Daoy (cell line): ENCODE data around the gene ANAPC7. TPM values are rescaled to one million over a fixed set of nuclear protein-coding genes. Genes with fewer than 3 reads are reported as not detected.
"Not testable (repeated sequence)": the region's sequence is repeated elsewhere in the genome, so short reads cannot be mapped to it uniquely, and the experiment has no call there.

Experiments
- DNase-seq: peaks from one replicate; pipeline ENCODE4 v3.0.0-alpha.2; 2015; ENCODE audit warnings: low read depth
- total RNA-seq: library from RNA; depleted of rRNA; stranded (reverse); fragments of >200 nt; shearing (Covaris generic); gene quantifications from 2 replicates; pipeline ENCODE4 v1.2.3, GENCODE V29; 2014

Gene ANAPC7
- total RNA-seq, 1 experiment from 2014 or later: 56.6 TPM

GRCh38 chr12:110349514-110350151 lies 53.9 kb downstream of the ANAPC7 start:
- DNase-seq: no peak

- no peak for DNase-seq
Measured at GRCh38 chr12:110349096-110349495, 54.4 kb downstream of the ANAPC7 start.

GRCh38 chr12:110348431-110349059 lies 55.0 kb downstream of the ANAPC7 start:
- DNase-seq: no peak

DNA sequence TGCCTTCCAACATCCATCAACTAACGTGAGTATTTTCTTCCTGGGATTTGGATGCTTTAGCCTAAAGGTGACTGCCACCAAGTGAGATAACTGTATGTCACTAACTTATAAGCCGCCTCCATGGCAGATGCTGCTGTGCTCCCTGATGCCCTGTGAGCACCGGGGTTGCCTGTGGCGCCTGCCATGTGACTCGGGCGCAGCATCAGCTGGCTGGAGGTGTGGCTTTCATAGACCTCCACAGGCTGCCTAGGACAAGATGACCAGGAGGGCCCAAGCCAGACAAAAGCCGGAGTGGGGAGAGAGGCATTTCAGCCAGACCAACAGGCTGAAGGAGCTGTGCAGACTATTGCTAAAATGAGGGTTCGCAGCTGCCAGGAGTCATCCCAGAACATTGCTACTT lies 55.7 kb downstream of the ANAPC7 start:
- DNase-seq: no peak

DNA sequence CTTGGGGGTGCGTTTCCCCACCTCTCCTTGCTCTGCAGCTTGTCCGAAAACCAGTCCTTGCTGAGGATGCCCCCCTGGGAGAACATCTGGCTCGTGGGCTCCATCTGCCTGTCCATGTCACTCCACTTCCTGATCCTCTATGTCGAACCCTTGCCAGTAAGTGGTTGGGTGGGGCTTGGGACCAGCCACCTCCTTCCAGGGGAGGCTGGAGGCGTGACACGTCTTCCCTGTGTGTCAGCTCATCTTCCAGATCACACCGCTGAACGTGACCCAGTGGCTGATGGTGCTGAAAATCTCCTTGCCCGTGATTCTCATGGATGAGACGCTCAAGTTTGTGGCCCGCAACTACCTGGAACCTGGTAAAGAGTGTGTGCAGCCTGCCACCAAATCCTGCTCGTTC lies 57.5 kb downstream of the ANAPC7 start:
- DNase-seq: no peak

DNA sequence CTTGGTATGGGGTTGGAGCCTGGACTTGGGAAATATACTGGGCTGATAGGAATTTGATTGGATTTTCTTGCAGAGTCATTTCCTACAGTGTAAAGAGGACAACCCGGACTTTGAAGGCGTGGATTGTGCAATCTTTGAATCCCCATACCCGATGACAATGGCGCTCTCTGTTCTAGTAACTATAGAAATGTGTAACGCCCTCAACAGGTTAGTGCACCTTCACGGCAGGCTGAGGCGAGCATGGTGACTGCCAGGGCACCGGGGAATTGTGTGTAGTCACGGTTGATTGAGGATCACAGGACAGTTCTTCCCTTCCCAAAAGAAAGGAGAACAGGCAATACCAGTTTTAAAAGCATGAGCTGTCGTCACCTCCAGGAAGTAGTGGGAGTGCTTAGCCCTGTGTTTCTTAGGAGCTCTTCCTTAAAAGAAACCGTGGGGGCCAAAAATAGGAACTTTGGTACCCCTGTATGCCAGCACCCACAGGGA lies 58.3 kb downstream of the ANAPC7 start:
- no peak for DNase-seq

DNA sequence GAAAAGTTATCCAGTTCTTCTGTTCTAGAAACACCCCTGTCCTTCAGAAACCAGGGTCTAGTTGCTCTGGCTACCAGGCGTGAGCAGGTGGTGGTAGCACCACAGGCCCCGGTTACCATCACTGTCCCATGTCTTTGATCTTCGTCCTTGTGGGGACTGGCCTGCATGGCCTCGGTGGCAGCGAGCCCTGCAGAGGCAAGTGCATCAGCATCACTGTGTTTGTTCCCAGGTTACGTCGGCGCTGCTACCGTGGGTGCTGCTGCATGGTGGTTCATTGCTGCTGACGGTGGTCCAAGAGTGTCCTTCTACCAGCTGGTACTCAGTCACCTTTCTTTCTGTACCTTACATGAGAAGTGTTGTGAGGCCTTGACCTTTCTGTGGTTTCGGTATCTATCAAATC lies 58.9 kb downstream of the ANAPC7 start:
- DNase-seq: no peak

GRCh38 chr12:110343736-110344555 lies 59.6 kb downstream of the ANAPC7 start:
- DNase-seq: no peak

- DNase-seq: no peak
Measured at GRCh38 chr12:110343114-110343513, 60.4 kb downstream of the ANAPC7 start.

DNA sequence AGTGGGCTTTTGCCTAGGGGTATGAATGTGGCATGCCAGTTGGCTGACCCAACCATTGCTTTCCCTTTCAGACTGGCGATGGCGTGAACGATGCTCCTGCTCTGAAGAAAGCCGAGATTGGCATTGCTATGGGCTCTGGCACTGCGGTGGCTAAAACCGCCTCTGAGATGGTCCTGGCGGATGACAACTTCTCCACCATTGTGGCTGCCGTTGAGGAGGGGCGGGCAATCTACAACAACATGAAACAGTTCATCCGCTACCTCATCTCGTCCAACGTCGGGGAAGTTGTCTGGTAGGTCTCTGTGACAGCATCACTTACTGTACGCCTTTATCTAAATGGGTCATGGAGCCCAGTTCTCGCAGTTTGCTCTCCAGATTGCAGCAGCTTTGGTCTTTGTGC lies 61.4 kb downstream of the ANAPC7 start:
- no peak for DNase-seq

GRCh38 chr12:110340706-110341105 lies 62.8 kb downstream of the ANAPC7 start:
- no peak for DNase-seq

DNA sequence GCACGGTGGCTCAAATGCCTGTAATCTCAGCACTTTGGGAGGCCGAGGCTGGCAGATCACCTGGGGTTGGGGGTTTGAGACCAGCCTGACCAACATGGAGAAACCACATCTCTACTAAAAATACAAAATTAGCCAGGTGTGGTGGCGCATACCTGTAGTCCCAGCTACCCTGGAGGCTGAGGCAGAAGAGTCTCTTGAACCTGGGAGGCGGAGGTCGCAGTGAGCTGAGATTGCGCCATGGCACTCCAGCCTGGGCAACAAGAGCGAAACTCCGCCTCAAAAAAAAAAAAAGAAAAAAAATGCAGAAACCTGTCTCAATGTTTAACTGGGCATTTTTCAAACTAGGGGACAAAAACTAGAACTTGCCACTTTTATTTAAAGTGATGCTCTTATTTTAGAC lies 63.2 kb downstream of the ANAPC7 start:
- DNase-seq: not testable (repeated sequence)

GRCh38 chr12:110339184-110339952 lies 64.1 kb downstream of the ANAPC7 start:
- DNase-seq: no peak

GRCh38 chr12:110338754-110339153 lies 64.8 kb downstream of the ANAPC7 start:
- DNase-seq: no peak

DNA sequence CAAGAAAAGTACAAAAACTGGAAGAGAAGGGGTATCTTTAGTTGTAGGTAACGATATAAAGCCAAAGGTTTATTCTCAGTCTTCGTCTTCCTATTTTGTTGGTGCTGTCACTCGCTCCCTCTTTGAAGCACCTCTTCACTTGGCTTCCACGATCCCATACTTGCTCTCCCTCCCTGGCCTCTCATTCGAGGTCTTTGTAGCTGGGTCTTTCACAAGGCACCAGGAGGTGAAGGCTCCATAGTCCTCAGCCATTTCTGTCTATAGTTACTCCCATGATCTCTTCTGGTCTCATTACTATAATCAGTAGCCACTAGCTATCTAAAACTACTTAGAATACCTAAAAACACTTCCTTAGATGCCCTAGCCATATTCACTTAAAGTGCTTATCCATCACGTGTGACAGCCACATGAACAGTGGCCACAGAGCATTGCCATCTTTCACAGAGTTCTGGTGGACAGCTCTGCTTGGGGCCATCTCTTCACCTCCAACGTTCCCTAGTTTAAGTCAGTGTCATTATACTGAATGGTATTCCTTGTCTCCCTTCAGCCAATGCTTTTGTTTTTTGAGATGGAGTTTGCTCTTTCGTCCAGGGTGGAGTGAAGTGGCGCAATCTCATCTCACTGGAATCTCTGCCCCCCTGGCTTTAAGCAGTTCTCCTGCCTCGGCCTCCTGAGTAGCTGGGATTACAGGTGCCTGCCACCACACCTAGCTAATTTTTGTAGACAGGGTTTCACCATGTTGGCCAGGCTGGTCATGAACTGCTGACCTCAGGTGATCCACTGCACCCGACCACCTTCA lies 65.4 kb downstream of the ANAPC7 start:
- no peak for DNase-seq

- DNase-seq: no peak
Measured at GRCh38 chr12:110335481-110336045, 67.9 kb downstream of the ANAPC7 start.

DNA sequence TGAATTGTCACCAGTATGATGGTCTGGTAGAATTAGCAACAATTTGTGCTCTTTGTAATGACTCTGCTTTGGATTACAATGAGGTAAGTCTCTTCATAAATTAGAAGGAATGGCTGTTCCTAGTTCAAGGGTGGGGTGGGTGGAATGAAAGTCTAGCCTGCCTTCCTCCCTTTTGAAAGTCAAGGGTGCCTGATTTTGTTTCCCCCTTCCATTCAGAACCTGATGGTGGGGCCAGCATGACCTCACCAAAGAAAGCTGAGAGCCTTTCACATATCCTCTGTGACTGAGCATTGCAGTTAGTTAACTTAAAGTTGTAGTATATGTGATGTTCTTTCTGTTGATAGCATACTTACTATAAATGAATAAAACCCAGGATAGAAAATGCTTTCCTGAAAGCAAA lies 70.3 kb downstream of the ANAPC7 start:
- no peak for DNase-seq

GRCh38 chr12:110330544-110330943 lies 73.0 kb downstream of the ANAPC7 start:
- no peak for DNase-seq

- DNase-seq: no peak
Measured at GRCh38 chr12:110330124-110330523, 73.4 kb downstream of the ANAPC7 start.

- no peak for DNase-seq
Measured at GRCh38 chr12:110329710-110330109, 73.8 kb downstream of the ANAPC7 start.
